ENCODE measurements around the gene TUBG1. TPM values are rescaled to one million over a fixed set of nuclear protein-coding genes. Genes with fewer than 3 reads are reported as not detected.
A peak's percentile ranks its signal among the peaks of the same experiment; 100 is the strongest.

Gene TUBG1
- total and polyA plus RNA-seq, 10 donors: 9.5 to 33.8 (median 22.9) TPM

DNA sequence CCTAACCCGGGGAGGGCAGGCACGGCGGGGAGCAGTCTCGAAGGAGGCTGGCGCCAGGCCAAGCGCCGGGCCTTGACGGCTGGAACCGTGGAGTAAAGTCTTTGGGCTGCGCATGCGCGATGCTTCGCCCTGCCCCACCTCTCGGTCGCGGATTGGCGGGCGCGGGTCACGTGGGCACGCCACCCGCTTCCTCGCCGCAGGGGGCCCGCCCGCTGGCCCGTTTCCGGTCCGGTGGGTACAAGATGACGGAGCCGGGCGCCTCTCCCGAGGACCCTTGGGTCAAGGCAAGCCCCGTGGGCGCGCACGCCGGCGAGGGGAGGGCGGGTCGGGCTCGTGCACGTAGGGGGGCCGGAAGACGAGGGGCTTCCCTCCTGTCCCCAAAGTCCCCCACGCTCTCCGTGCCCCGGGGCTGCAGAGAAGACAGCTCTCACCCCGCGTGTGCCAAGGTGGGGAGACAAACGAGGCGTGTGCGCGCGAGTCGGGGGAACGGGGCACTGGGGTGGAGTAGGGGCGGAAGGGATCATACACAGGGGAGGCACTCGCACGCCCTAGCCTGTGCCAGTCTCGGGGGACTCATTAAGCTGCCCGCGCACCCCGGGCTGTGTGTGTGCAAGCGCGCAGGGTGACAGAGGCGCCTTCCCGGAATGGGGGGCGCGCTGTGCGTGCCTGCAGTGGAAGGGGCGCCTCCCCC lies 42.5 kb upstream of the TUBG1 start, which contains the start of gene MLX:
MLX (plus strand) TSS at position 218 of the 691 bp plus-strand sequence; CDS start at position 243, 25 bp downstream.
- 0 to 1% (median 0%) methylated on average over 38 to 72 of the region's 72 CpGs for WGBS, 5 donors
- H3K4me3 ChIP-seq: peak within 1 kb of the TSS; percentile 69 to 98 (median 89)
- no peaks in the 10 kb centered on the region for H3K27me3 ChIP-seq (replicated peaks in 1 of 7)
- peak; percentile 98 for DNase-seq
- intact Hi-C loops (cut with DNase I; ENCODE audit: low total_unique reads): no loop called here
- H3K36me3 ChIP-seq: peaks cover 0 to 75% (median 58%) of the 10 kb centered on the region in 6 donors
- H3K4me1 ChIP-seq: peaks cover 34 to 83% (median 65%) of the 10 kb centered on the region in 6 donors
- H3K9me3 ChIP-seq: no peaks in the 10 kb centered on the region
- TF ChIP-seq, protein P1, sequence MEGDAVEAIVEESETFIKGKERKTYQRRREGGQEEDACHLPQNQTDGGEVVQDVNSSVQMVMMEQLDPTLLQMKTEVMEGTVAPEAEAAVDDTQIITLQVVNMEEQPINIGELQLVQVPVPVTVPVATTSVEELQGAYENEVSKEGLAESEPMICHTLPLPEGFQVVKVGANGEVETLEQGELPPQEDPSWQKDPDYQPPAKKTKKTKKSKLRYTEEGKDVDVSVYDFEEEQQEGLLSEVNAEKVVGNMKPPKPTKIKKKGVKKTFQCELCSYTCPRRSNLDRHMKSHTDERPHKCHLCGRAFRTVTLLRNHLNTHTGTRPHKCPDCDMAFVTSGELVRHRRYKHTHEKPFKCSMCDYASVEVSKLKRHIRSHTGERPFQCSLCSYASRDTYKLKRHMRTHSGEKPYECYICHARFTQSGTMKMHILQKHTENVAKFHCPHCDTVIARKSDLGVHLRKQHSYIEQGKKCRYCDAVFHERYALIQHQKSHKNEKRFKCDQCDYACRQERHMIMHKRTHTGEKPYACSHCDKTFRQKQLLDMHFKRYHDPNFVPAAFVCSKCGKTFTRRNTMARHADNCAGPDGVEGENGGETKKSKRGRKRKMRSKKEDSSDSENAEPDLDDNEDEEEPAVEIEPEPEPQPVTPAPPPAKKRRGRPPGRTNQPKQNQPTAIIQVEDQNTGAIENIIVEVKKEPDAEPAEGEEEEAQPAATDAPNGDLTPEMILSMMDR (IDR thresholded peaks at IDR 0.05 in 8 of 11, conservative IDR thresholded peaks at IDR 0.05 in 3 of 11): peak in 1 of 11 experiments; percentile 20
- TF ChIP-seq POLR2A (IDR thresholded peaks at IDR 0.05) (peak in 1 of 3 donors; percentile 24), POLR2AphosphoS5 (IDR thresholded peaks at IDR 0.05) (peak; percentile 90 to 96 (median 92))
- peak within 1 kb of the TSS; percentile 90 to 98 (median 96) for H3K27ac ChIP-seq

DNA sequence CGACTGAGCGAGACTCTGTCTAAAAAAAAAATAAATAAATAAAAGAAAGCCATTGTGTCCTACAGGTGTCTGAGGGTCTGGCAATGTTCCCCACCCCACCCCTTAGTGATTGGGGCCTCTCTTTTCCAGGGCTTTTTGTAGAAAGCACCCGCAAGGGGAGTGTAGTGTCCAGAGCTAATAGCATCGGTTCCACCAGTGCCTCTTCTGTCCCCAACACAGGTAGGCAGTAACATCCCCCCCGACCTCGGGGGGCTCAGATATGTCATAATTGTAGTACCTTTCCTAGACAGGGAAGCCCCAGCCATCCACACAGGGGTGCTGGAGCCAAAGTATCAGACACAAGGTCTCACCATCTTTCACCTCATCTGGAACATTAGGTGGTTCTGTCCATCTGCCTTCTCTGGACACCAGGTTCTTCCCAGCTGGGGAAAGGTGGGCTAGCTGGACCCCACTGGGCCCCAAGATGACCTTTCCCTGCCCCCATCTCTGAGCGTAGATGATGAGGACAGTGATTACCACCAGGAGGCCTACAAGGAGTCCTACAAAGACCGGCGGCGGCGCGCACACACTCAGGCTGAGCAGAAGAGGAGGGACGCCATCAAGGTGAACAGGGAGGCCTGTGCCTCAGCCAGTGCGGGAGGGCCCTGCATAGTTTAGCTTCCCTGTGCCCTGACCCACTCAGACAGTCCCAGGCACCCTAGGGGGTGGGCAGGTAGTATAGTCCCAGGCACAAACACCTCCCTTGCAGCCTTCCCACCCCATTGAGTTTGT lies 41.0 kb upstream of the TUBG1 start:
- 81 to 93% (median 86%) methylated on average over 11 to 14 of the region's 14 CpGs for WGBS, 5 donors
- Histone ChIP-seq H3K27me3 (replicated peaks in 1 of 7) (no peaks in the 10 kb centered on the region), H3K4me3 (peak overlapping the region in 4 of 8 donors; percentile 85 to 92 (median 90)), H3K4me1 (peaks cover 23 to 84% (median 53%) of the 10 kb centered on the region in 6 donors), H3K36me3 (peaks cover 0 to 86% (median 73%) of the 10 kb centered on the region in 6 donors), H3K9me3 (no peaks in the 10 kb centered on the region), H3K27ac (peak overlapping the region in 6 of 8 donors; percentile 90 to 98 (median 96))
- intact Hi-C loops (cut with DNase I; ENCODE audit: low total_unique reads): no loop called here
- no peak for DNase-seq
- TF ChIP-seq POLR2AphosphoS5 (IDR thresholded peaks at IDR 0.05) (no peak), POLR2A (IDR thresholded peaks at IDR 0.05) (no peak)
- TF ChIP-seq, protein P1 (IDR thresholded peaks at IDR 0.05 in 8 of 11, conservative IDR thresholded peaks at IDR 0.05 in 3 of 11): no peak

DNA sequence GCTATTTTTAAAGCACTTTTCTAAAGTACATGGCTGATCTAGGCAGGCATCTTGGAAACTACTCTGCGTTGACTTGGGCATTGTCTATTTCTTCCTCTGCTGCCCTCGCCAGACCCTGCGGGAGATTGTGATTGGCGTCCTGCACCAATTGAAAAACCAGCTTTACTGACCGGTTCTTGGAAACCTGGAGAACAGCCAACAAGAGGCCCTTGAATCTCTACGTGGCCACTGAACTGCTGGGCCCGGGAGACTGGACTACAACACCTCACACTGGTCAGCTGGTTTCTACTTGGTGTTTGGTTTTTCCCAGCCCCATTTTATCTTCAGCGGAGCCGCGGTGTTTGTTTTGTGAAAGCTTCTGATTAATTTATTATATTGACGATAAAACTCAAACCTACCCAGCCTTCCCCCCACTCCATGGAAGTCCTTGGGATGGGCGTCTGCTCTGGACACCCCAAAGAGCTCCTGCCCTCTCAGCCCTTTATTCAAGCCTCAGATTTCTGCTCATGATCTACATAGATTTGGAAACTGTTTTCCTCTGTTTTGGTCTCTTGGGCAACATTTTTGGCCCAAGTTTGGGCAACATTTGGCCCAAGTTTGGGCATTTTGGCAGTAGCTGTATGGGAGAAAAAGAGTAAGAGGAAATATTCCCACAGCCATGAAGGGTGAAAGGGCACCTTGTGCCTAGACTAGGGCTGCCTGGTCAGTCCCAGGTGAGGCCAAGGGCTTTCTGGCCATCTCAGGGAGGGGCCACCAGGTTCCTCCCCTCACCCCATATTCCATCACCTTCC lies 37.9 kb upstream of the TUBG1 start:
- peaks cover 0 to 85% (median 65%) of the 10 kb centered on the region in 6 donors for H3K36me3 ChIP-seq
- H3K4me3 ChIP-seq: no peak overlapping the region
- TF ChIP-seq POLR2AphosphoS5 (IDR thresholded peaks at IDR 0.05) (no peak), POLR2A (IDR thresholded peaks at IDR 0.05) (no peak)
- TF ChIP-seq, protein P1 (IDR thresholded peaks at IDR 0.05 in 8 of 11, conservative IDR thresholded peaks at IDR 0.05 in 3 of 11): no peak
- intact Hi-C loops (cut with DNase I; ENCODE audit: low total_unique reads): no loop called here
- no peaks in the 10 kb centered on the region for H3K27me3 ChIP-seq (replicated peaks in 1 of 7)
- 81 to 91% (median 87%) methylated on average over 12 of the region's 12 CpGs for WGBS, 5 donors
- peaks cover 10 to 73% (median 32%) of the 10 kb centered on the region in 6 donors for H3K4me1 ChIP-seq
- no peaks in the 10 kb centered on the region for H3K9me3 ChIP-seq
- DNase-seq: no peak
- H3K27ac ChIP-seq: no peak overlapping the region

All from spleen (tissue), 11 donors.